GM18502 (cell line): ENCODE data around the gene ASGR1.

ENCODE experiments used
- ATAC-seq: cut with Tn5 transposase; IDR thresholded peaks from one replicate; pipeline ENCODE4 v1.9.1; 2021; ENCODE audit warnings: mild to moderate bottlenecking; ENCODE audit not compliant: unreplicated experiment, poor library complexity

The ASGR1 gene

DNA sequence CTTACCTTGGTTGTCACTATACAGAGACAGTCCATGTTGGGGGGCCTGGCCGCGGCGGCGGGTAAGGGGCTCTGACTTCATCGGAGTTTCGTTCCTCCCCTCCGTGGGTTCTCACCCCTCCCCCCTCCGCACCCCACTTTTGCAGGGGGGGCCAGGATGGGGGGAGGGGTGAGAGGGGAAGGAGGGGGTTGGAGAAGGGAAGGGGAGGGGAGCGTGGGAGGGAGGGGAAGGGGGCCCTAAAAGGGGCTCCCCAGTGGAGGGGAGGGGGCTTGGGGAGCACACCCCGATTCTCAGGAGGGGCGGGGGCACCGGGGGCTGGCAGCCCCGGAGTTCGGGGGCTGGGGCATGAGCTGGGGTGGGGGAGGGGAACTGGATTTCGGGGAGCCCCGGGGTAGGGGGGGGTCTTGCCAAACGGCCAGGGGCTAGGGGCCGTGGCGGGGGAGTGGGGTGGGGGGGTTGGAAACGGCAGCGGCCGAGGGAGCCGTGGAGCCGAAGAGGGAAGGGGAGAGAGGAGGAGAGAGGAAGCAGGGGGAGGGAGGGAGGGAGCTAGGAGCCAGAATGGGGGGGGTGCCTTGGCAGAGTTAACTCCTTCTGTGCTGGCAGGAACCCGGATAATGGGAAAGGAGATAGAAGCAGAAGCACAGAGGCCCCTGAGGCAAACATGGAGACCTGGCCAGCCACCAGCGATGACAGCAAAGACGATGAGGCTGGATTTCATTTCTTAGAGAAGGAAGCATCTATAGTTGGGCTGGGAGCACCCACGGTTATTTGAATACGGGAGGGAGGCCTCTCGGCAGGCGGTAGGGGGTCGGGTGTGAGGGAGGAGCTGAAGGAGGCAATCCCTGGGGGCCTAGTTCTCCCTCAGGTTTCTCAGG lies 38.2 kb upstream of the ASGR1 start:
- ATAC-seq, result no peak

DNA sequence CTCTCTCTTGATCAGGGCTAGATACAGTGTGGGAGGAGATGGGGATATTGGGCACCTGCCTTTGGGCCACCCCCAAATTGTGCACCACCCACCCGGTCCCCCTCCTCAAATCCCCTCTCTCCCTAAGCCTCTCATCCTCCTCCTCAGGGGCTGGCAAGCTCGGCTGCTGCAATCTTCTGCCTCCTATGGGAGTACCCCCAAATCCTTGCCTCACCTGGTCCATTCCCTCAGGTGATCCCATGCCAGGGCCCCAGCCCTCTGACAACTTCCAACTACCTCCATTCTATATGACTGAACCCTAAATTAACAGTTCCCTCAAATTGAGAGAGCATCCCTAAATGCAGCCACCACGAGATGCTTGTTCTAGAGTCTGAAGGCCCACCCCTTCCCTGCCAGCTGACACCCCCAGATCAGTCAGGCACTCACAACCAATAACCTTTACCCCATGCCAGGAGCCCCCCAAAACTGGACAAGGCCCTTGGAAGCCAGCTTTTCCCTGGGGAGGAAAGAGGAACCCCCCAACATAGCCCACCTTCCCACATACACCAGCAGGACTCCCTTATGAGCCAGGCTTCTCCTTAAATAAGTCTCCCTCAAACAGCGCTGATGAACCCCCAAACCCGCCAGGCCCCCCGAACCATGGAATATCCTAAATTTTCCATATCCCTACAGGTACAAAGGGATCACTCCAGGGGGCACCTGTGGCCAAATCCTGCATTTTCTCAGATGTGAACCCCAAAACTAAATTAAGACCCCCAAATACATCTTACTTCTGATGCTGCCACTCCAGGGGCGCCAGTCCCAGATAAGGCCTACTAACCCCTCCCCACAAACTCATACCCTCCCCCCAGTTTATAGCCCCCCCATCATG lies 37.3 kb upstream of the ASGR1 start:
- ATAC-seq, result no peak

DNA sequence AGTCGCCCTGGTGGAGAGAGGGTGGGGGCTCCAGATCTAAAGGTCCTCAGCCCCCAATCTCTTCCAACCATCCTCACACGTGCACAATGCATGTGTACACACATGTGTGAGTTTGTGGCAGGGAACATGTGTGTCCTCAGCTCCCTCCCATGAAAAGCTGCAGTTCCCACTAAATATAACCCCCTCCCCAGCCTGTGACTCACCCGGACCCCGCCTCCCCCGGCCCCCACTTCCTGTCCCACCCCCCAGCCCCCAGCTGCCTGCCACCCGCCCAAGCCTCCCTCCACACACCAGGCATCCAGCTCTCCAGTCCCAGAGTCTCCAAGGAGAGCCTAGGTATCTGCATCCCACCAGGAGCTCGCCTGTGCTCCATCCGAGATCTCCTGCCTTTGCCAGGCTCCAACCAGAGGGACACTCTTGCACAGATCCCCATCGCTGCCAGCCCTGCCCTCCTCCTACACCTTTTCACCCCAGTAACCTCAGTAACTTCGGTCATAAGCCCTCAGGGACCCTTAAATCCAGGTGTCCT lies 36.5 kb upstream of the ASGR1 start:
- no peak for ATAC-seq

DNA sequence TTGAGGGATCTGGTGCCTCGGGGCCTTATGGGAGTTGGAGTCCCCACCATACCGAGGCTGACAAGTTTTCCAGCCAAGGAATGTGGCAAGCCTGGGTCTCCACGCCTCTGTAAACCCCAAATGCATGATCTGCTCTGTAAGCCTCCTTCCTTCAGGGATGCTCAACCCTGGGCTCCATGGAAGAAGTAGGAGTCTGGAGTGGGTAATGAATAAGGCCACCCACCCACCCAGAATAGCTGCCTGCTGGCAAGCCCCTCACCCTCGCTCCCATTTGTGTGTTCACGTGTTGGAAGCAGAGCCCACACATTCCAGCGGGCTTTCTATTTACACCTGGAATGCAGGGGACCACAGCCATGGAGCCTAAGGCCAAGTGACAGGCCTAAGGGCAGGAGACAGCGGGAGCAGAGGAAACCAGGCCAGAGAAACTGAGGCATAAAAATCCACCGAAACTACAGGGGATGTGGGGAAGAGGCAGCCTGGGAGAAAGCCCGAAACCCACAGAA lies 36.0 kb upstream of the ASGR1 start:
- ATAC-seq, result no peak

DNA sequence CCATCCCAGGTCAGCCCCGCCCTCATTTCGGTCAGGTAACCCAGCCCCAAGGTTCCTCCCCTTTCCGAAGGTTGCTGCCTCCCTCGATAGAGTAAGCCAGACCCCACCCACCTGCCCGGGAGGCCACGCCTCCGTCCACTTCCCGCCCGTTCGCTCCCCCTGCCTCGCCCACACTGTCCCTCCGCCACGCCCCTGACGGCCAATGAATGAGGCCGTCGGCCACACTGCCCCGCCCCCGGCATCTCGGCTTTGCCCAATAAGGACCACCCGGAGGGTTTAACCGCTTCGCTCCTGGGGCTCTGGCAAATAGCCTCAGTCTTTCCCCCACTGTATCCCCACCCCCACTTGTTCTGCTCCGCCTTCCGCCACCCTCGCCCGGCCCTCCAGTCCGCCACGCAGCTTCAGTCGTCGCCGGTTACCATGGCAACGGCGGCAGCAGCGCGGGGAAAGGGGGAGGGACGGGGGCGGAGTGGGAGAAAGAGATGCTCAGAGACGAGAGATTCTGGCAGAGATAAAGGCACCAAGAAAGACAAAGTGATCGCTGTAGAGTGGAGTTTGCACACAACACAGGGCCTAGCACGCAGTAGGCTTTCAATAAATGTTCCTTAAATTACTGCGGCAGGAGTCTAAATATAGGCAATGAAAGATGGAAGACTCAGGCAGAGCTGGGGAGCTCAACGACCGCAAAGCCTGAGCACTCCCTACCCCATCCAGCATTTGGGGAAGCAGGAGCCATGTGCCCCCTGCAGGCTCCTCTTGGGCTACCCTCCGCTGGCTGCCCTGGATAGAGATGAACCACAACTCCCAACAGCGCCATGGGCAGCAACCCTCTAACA lies 35.3 kb upstream of the ASGR1 start:
- peak; percentile 86 for ATAC-seq

DNA sequence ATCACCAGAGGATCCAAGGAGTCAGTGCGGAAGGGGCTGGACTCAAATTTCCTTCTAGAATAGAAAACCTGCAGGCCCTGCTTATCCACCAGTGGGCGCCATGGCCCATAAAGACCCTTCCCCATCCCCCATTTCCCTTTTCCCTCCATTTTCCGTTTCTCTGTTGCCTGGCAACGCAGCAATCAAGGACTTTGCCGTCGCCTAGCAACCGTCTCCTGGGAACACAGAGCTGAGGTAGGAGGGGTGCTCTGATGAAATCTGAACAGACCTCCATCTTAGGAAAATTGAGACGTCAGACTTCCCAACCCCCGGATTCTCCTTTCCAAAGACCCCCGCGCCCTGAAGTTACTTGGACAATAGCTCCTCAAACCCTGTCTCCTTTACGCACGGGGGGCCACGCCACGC lies 34.7 kb upstream of the ASGR1 start:
- no peak for ATAC-seq

DNA sequence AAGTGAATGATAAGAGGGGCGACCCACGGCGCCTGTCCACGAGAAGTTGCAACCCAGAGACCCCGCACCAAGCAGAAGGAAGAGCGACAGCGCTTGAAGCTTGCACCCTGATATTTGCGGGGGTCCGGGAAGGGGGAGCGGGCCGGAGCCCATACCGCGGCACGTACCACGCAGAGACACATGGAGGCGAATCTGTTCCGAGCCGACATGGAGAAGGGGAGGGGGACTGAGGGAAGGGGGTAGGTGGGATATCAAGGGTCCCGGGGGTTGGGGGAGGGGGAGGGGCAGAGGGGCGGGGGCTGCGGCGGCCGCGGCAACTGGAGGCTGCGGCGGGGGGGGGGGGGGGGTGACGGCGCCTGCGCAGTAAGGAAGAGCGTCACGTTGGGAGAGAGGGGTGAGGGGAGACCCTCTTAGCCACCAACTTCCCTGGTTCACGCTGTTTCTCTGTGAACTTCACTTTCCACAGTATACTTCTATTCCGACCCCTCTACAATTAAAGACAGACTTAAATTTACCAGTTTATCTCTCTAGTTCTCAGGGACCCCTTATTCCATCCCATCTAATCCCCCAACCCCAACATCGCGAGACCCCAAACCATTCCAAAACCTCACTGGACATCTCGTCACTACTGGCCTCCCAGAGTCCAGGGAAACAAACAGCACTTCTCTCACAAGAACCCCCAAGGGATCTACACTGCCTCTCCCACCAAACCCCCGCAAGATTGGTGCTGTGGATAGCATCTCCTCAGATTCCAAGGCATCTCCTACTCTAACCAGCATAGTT lies 32.5 kb upstream of the ASGR1 start:
- no peak for ATAC-seq

DNA sequence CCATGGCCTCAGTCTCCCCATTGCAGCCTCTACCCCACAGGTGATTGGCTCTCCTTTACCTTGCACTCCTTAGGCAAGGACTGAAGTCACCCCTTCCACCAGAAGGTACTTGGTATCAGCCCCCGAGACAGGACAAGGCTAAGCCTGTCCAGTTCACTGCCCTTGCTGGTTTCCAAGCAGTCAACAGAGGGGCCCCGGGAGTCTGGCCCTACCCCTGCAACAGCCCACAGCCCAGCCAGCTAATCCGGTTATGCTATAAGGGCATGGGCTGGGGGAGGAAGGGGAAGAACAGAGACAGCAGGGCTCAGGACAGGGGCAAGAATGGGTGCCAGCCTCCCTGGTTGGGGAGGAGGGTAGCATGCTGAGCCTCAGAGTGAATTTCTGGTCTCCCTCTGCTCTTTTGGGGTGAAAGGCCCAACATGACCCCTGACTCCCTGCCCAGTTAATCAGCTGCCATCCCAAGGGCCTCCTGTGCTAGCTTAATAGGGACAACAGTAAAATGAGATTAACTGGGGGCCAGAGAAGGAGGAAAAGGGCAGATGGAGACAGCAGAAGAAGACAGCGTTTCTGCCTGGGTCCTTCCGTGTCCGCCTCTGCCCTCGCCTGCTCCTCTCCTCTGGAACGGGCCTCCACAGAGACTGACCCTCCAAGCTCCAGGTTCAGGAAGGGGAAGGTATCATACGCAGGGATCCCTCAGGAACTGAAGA lies 29.7 kb upstream of the ASGR1 start:
- ATAC-seq, result no peak

DNA sequence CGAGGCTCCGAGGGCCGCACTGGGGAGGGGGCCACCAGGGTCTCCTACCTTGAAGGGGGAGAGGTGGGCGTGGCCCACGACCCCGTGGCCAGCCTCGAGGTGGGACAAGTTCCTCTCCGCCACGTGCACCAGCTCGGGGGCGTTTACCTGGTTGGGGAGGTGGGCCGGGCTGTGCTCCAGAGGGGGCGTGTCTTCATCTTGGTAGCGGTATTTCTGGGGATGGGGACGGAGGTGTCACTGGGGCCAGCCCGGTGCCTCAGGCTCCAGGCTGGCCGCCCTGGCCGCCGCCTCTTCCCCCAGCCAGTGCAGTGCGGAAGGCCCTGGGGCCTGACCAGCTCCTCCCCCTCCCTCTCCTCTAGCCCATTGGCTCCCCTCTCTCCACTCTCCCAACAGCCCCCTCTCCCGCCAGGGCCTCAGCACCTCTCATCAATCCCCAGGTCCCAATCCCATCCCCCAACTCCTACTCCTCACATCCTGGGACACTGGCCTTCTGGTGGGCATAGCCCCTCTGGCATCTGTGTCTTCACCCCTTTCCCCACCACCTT lies 28.9 kb upstream of the ASGR1 start:
- no peak for ATAC-seq

DNA sequence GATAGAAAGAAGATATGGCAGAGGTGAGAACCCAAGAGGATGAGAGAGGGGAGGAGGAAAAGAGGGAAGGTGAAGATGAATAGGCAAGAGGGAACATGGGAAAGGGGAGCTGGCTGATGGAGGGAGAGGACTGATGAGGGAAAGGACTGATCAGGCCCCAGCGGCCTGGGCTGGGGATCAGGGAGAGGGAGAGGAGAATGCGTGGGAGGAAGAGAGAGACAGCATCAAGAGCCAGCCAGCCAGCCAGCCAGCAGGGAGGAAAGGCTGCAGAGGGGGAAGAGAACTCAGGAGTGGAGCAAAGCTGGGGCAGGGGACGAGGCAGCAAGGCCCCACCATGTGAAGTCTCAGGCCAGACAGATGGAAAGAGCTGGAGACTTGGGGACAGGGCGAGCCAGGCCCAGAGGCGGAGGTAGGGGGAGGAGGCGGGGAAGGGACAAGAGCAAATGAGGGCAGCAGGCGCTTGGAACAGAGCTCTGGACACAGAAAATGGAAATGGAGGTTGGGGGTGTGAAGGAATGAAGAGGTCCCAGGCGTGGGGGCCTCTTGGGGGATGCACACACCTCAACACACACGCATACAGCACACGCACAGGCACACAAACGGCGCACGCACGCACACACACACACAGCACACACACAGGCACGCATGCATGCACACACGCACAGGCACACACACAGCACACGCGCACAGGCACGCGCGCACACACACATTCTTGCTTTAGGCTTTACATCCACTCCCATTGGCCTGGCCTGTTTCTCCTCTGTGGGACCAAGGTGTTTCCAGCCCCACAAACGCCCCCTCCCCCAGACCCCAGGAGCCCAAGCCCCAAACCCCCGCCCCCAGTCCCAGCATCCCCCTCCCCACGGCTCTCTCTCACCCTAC lies 28.2 kb upstream of the ASGR1 start:
- no peak for ATAC-seq

DNA sequence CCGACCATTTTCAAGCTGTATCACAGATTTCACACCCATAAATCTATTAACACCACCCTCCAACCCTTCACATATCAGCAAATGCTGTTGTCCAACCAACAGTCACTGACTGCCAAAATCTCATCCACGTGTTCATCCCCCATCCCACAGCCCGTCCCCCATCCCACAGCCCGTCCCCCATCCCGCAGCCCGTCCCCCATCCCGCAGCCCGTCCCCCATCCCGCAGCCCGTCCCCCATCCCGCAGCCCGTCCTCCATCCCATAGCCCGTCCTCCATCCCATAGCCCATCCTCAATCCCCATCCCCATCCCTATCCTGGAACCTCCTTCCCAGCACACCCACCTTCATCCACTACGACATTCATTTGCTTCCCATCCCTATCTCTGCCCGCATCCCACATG lies 26.4 kb upstream of the ASGR1 start:
- no peak for ATAC-seq

DNA sequence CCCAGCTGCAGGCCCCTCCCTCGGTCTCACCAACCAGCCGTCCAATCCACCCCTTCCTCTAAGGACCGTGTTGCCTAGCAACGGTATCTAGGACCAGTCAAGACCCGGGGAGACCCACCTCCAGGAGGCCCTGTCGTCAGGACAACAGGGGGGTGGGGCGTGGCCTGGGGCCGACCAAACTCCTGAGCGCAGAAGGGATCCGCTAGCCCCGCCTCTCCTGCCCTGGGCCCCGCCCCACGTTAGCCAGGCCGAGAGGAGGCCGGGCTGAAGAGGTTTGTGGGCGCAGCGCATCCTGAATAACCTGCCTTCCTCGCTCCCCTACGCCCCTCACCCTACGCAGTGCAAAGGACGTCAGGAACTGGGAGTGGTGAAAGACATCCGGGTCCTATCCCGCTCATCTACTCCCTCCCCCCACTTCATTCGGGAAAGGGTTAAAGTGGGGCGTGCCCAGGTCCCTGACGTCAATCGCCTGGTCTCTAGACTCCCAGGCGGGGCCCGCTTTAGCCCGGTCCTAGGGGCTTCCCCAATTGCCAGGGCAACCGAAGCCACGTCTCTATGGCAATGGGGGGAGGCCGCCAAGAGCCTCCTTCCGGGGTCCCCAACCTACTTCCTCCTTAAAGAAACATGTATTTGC lies 25.8 kb upstream of the ASGR1 start:
- ATAC-seq, result peak; percentile 86

DNA sequence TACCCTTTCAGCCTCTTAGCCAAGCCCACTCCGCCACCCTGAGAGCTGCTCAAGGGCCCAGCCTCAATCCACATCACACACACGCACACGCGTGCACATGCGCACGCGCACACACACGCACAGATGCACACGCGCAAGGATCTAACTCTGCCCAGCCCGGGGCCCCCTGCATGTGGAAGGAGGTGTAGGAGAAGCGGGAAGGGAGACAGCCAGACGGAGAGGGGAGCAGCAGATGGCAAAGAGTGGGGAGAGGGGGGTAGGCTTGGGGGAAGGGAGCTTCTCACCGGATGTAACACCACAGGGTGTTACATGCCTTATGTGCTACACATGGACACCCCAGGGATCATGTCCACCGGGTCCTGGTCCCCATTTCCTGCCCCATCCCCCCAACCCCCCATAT lies 25.2 kb upstream of the ASGR1 start:
- ATAC-seq, result no peak

DNA sequence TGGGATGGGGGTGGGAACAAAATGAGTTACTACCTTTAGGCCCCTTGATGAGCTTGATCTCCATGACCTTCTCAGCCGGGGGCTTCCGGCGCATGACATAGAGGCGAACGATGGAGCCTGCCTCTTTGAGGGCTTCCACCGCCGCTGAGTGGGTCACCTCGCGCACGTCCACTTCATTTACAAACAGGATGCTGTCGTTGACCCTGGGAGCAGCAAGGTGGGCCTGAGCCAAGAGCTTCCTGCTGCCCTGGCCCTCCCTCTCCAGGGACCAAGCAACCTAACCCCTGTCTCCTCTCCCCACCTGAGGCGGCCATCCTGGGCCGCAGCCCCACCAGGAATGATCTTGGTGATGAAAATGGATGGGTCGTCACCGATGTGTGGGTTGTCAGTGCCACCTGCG lies 24.2 kb upstream of the ASGR1 start:
- no peak for ATAC-seq

DNA sequence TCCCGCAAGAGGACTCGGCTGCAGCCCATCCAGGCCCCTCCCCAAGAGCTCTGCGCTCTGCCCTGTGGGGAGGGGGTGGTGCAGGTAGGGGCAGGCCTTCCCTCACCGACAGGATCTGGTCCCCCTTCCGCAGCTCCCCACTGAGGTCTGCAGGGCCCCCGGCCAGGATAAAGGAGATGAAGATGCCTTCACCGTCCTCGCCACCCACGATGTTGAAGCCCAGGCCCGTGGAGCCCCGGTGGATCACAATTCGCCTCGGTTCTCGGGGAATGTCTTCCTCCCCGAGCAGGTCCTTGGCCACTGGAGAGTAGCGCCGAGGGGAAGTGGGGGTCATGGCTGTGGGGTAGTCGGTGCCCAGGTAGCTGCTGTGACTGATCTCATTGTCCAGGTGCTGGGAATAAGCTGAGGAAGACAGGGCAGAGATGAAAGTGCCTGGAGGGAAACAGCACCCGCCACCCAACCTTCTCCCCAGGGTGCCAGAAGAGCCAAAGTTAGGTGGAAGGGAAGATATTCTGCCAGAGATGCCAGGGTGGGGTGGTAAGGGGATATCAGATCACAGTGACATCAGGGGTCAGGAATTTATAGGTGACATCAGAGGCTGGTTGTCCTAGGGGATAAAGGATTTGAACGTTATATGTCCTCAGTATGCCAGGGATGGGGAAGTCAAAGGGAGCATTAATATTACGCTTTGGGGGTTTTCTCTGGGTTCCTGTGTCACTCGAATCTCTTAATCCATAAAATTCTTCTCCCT lies 17.7 kb upstream of the ASGR1 start:
- no peak for ATAC-seq

DNA sequence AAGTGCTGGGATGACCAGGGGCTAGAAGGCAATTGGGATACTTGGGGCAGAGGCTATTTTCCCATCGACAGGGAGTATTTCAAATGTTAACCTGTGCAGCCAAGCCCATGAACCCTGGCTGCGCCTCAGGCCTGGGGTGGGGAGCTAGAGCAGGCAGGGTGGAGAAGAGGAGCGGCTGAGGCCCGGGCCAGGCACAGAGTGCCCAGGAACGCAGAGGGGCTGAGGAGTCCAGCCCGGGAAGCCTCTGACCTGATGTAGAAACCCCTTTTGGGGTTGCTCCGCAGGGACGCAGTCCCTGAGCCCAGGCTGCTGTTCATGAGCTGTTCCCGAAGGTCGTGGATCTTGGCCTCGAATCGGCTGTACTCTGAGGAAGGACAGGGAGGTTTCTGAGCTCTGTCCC lies 16.8 kb upstream of the ASGR1 start:
- ATAC-seq, result no peak
